ENCODE results near the gene ARAP2.

ARAP2 gene

GRCh38 chr4:36038491-36038890 is 205.8 kb downstream of the ARAP2 start:
- no peak for DNase-seq (ENCODE audit: low read depth)

GRCh38 chr4:36037127-36037526 is 207.2 kb downstream of the ARAP2 start:
- DNase-seq (ENCODE audit: low read depth), result no peak

- no peak for DNase-seq (ENCODE audit: low read depth)
These were observed 214.4 kb downstream of the ARAP2 start for GRCh38 chr4:36029951-36030350.

- no peak for DNase-seq (ENCODE audit: low read depth)
These were observed 217.1 kb downstream of the ARAP2 start for GRCh38 chr4:36027203-36027602.

- DNase-seq (ENCODE audit: low read depth), result no peak
These were observed 217.9 kb downstream of the ARAP2 start for GRCh38 chr4:36026348-36026880.

- no peak for DNase-seq (ENCODE audit: low read depth)
These were observed 219.2 kb downstream of the ARAP2 start for GRCh38 chr4:36024901-36025660.

- DNase-seq (ENCODE audit: low read depth), result no peak
These were observed 224.0 kb downstream of the ARAP2 start for GRCh38 chr4:36020351-36020750.

All from stromal cell of bone marrow (primary cell).